ENCODE results near the gene TGM4.
A peak's percentile ranks its signal among the peaks of the same experiment; 100 is the strongest.

Gene TGM4

GRCh38 chr3:44954304-44954703, 79.9 kb downstream of the TGM4 start:
- Histone ChIP-seq H3K4me1 (ENCODE audit: insufficient read depth, poor library complexity, severe bottlenecking) (peaks cover 13% of the 10 kb centered on the region), H3K4me3 (ENCODE audit: severe bottlenecking) (no peak overlapping the region)
- ATAC-seq (ENCODE audit: low read depth), result no peak

GRCh38 chr3:44954962-44955361, 80.6 kb downstream of the TGM4 start:
- TF ChIP-seq CTCF (IDR thresholded peaks at IDR 0.05; ENCODE audit: poor library complexity, severe bottlenecking), result no peak
- no peak overlapping the region for H3K4me3 ChIP-seq (ENCODE audit: severe bottlenecking)
- no peak for DNase-seq (ENCODE audit: low spot score)
- H3K27ac ChIP-seq (ENCODE audit: poor library complexity, severe bottlenecking), result peak overlapping the region; percentile 35
- H3K9me3 ChIP-seq (ENCODE audit: severe bottlenecking), result no peaks in the 10 kb centered on the region
- ATAC-seq (ENCODE audit: low read depth), result peak; percentile 83
- H3K36me3 ChIP-seq (ENCODE audit: low read depth), result peaks cover 41% of the 10 kb centered on the region
- peaks cover 13% of the 10 kb centered on the region for H3K4me1 ChIP-seq (ENCODE audit: insufficient read depth, poor library complexity, severe bottlenecking)
- H3K27me3 ChIP-seq (ENCODE audit: insufficient read depth, poor library complexity, severe bottlenecking), result no peaks in the 10 kb centered on the region

More at GRCh38 chr3:44954304-44954703, 79.9 kb downstream of the TGM4 start:
- no peak for DNase-seq (ENCODE audit: low spot score)
- Histone ChIP-seq H3K36me3 (ENCODE audit: low read depth) (peaks cover 37% of the 10 kb centered on the region), H3K27me3 (ENCODE audit: insufficient read depth, poor library complexity, severe bottlenecking) (no peaks in the 10 kb centered on the region), H3K27ac (ENCODE audit: poor library complexity, severe bottlenecking) (peak overlapping the region; percentile 35), H3K9me3 (ENCODE audit: severe bottlenecking) (no peaks in the 10 kb centered on the region)
- no peak for TF ChIP-seq CTCF (IDR thresholded peaks at IDR 0.05; ENCODE audit: poor library complexity, severe bottlenecking)

- H3K27me3 ChIP-seq (ENCODE audit: insufficient read depth, poor library complexity, severe bottlenecking), result no peaks in the 10 kb centered on the region
- no peak overlapping the region for H3K4me3 ChIP-seq (ENCODE audit: severe bottlenecking)
- H3K27ac ChIP-seq (ENCODE audit: poor library complexity, severe bottlenecking), result peak overlapping the region; percentile 35
- no peak for TF ChIP-seq CTCF (IDR thresholded peaks at IDR 0.05; ENCODE audit: poor library complexity, severe bottlenecking)
- H3K36me3 ChIP-seq (ENCODE audit: low read depth), result peaks cover 42% of the 10 kb centered on the region
- H3K4me1 ChIP-seq (ENCODE audit: insufficient read depth, poor library complexity, severe bottlenecking), result peaks cover 13% of the 10 kb centered on the region
- DNase-seq (ENCODE audit: low spot score) (no peak), ATAC-seq (ENCODE audit: low read depth) (no peak; the same call in 2 of the 3 replicates)
- H3K9me3 ChIP-seq (ENCODE audit: severe bottlenecking), result no peaks in the 10 kb centered on the region
Measured at GRCh38 chr3:44955917-44956316, 81.5 kb downstream of the TGM4 start.

GRCh38 chr3:44957986-44958385, 83.6 kb downstream of the TGM4 start:
- H3K36me3 ChIP-seq (ENCODE audit: low read depth), result peaks cover 44% of the 10 kb centered on the region
- H3K4me1 ChIP-seq (ENCODE audit: insufficient read depth, poor library complexity, severe bottlenecking), result peaks cover 21% of the 10 kb centered on the region
- no peak overlapping the region for H3K27ac ChIP-seq (ENCODE audit: poor library complexity, severe bottlenecking)
- no peak overlapping the region for H3K4me3 ChIP-seq (ENCODE audit: severe bottlenecking)
- TF ChIP-seq CTCF (IDR thresholded peaks at IDR 0.05; ENCODE audit: poor library complexity, severe bottlenecking), result no peak
- no peak for DNase-seq (ENCODE audit: low spot score)
- no peak for ATAC-seq (ENCODE audit: low read depth)
- H3K27me3 ChIP-seq (ENCODE audit: insufficient read depth, poor library complexity, severe bottlenecking), result no peaks in the 10 kb centered on the region
- no peaks in the 10 kb centered on the region for H3K9me3 ChIP-seq (ENCODE audit: severe bottlenecking)

- Histone ChIP-seq H3K4me1 (ENCODE audit: insufficient read depth, poor library complexity, severe bottlenecking) (peaks cover 25% of the 10 kb centered on the region), H3K27ac (ENCODE audit: poor library complexity, severe bottlenecking) (no peak overlapping the region)
- DNase-seq (ENCODE audit: low spot score), result no peak
Measured at GRCh38 chr3:44958386-44958785, 84.0 kb downstream of the TGM4 start.

More at GRCh38 chr3:44958386-44958785, 84.0 kb downstream of the TGM4 start:
- no peak overlapping the region for H3K4me3 ChIP-seq (ENCODE audit: severe bottlenecking)
- H3K9me3 ChIP-seq (ENCODE audit: severe bottlenecking), result no peaks in the 10 kb centered on the region
- TF ChIP-seq CTCF (IDR thresholded peaks at IDR 0.05; ENCODE audit: poor library complexity, severe bottlenecking), result no peak
- H3K36me3 ChIP-seq (ENCODE audit: low read depth), result peaks cover 40% of the 10 kb centered on the region
- H3K27me3 ChIP-seq (ENCODE audit: insufficient read depth, poor library complexity, severe bottlenecking), result no peaks in the 10 kb centered on the region
- ATAC-seq (ENCODE audit: low read depth), result no peak
